Nephron (organoid): ENCODE results near the gene SLFN14.

Source experiments
- H3K27ac Mint-ChIP-seq, 3 experiments: 2 replicates each; pipeline ENCODE4 v1.8.0; 2020; ENCODE audit warnings: mixed read lengths in 3 of 3, mild to moderate bottlenecking in 2 of 3, moderate library complexity in 1 of 3
- H3K27me3 Mint-ChIP-seq: 2 replicates; pipeline ENCODE4 v1.8.0; 2021; ENCODE audit warnings: low read depth, mild to moderate bottlenecking, moderate library complexity, mixed read lengths
- H3K36me3 Mint-ChIP-seq: 2 replicates; pipeline ENCODE4 v1.8.0; 2020; ENCODE audit warnings: low read depth, mixed read lengths
- H3K4me1 Mint-ChIP-seq: 2 replicates; pipeline ENCODE4 v1.8.0; 2020; ENCODE audit warnings: mixed read lengths
- H3K4me3 Mint-ChIP-seq, 3 experiments: 2 replicates each; pipeline ENCODE4 v1.8.0; 2020; ENCODE audit warnings: mild to moderate bottlenecking in 3 of 3, mixed read lengths in 3 of 3, moderate library complexity in 2 of 3
- H3K9me3 Mint-ChIP-seq: 2 replicates; pipeline ENCODE4 v1.8.0; 2020; ENCODE audit warnings: mixed read lengths
- TF ChIP-seq, protein P1 (sequence below), 3 experiments: fragments of 200-600 bp; sonication (generic); IDR thresholded peaks; one replicate each; pipeline ENCODE4 v1.5.0; 2021; ENCODE audit warnings: antibody characterized with exemption in 3 of 3; ENCODE audit not compliant: unreplicated experiment in 3 of 3

SLFN14 gene

DNA sequence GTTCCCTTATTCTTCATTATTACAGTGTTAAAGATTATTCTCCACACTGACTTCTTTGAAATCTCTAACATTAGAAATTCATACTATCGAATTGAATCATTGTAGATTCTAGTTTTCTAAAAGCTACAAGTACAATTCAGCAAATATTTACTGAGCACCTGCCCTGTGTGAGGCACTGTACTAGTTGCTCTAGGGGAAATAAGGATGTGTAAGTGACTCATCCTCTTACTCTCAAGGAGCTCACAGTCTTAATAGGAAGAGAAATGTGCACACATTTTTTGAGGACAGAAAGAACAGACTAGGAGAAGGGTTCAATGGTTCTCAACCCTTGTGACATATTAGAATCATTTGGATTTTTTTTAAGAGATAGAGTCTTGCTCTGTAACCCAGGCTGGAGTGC lies 15.5 kb downstream of the SLFN14 start:
- H3K9me3 Mint-ChIP-seq: no peaks in the 10 kb centered on the region
- no peaks in the 10 kb centered on the region for H3K36me3 Mint-ChIP-seq
- H3K4me3 Mint-ChIP-seq: no peak overlapping the region
- TF ChIP-seq, protein P1, sequence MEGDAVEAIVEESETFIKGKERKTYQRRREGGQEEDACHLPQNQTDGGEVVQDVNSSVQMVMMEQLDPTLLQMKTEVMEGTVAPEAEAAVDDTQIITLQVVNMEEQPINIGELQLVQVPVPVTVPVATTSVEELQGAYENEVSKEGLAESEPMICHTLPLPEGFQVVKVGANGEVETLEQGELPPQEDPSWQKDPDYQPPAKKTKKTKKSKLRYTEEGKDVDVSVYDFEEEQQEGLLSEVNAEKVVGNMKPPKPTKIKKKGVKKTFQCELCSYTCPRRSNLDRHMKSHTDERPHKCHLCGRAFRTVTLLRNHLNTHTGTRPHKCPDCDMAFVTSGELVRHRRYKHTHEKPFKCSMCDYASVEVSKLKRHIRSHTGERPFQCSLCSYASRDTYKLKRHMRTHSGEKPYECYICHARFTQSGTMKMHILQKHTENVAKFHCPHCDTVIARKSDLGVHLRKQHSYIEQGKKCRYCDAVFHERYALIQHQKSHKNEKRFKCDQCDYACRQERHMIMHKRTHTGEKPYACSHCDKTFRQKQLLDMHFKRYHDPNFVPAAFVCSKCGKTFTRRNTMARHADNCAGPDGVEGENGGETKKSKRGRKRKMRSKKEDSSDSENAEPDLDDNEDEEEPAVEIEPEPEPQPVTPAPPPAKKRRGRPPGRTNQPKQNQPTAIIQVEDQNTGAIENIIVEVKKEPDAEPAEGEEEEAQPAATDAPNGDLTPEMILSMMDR (IDR thresholded peaks at IDR 0.05; ENCODE audit: unreplicated experiment in 3 of 3): no peak
- H3K27ac Mint-ChIP-seq: no peak overlapping the region
- H3K27me3 Mint-ChIP-seq: peaks cover 55% of the 10 kb centered on the region
- H3K4me1 Mint-ChIP-seq: no peaks in the 10 kb centered on the region

DNA sequence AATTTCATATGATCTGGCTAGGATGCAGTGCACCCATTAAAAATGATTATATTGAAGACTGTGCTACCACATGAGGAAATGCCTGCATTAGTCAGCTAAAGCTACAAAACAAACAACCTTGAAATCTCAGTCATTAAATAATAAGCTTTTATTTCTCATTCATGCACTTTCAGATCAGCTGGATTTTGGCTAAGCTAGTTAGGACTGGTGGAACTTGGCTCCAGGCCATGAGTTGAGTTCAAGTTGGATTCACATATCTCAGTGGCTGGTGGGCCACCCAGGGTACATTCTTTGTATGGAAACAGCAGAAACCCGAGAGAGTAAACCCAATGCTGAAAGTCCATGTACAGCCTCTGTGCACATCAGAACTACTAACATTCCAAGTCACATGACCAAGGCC lies 16.8 kb downstream of the SLFN14 start:
- H3K4me1 Mint-ChIP-seq: peaks cover 5% of the 10 kb centered on the region
- no peaks in the 10 kb centered on the region for H3K36me3 Mint-ChIP-seq
- H3K4me3 Mint-ChIP-seq: no peak overlapping the region
- H3K27ac Mint-ChIP-seq: no peak overlapping the region
- TF ChIP-seq, protein P1 (IDR thresholded peaks at IDR 0.05; ENCODE audit: unreplicated experiment in 3 of 3): no peak
- no peaks in the 10 kb centered on the region for H3K9me3 Mint-ChIP-seq
- peaks cover 55% of the 10 kb centered on the region for H3K27me3 Mint-ChIP-seq

DNA sequence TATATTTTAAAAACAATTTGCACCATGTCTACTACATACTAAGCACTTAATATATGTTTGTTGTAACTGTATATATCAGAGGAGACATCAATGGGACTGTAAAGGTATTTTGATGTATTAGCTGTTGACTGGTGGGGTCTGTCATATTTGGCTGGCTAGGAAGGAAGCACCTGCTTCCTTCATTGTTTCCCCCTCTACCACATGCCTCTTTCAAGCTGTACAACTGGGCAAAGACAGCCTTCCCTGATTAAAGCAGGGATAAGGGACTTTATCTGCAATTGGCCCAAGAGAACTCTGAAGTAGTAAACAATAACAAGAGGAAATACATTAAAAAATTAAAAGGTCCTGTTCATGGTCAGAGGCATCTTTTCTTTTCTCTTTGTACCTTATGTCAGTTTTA lies 17.6 kb downstream of the SLFN14 start:
- Mint-ChIP-seq H3K27ac (no peak overlapping the region), H3K9me3 (no peaks in the 10 kb centered on the region), H3K4me1 (peaks cover 10% of the 10 kb centered on the region), H3K27me3 (peaks cover 48% of the 10 kb centered on the region), H3K4me3 (no peak overlapping the region), H3K36me3 (no peaks in the 10 kb centered on the region)
- TF ChIP-seq, protein P1 (IDR thresholded peaks at IDR 0.05; ENCODE audit: unreplicated experiment in 3 of 3): no peak

DNA sequence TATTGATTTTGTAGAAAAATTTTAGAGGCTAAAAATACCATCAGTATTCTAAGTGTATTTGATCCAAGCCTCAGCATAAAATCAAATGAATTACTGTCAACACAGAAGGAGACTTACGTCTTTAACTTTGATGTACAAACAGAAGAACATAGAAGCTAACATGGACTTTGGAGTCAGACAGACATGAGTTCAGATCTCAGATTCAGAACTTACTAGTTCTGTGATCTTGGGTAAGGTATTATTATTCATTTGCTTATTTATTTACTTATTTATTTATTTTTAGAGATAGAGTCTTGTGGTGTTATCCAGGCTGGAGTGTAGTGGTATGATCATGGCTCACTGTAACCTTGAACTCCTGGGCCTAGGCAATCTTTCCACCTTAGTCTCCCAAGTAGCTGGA lies 19.2 kb downstream of the SLFN14 start:
- peaks cover 45% of the 10 kb centered on the region for H3K27me3 Mint-ChIP-seq
- H3K9me3 Mint-ChIP-seq: no peaks in the 10 kb centered on the region
- no peak overlapping the region for H3K4me3 Mint-ChIP-seq
- peaks cover 15% of the 10 kb centered on the region for H3K4me1 Mint-ChIP-seq
- H3K27ac Mint-ChIP-seq: no peak overlapping the region
- H3K36me3 Mint-ChIP-seq: no peaks in the 10 kb centered on the region
- TF ChIP-seq, protein P1 (IDR thresholded peaks at IDR 0.05; ENCODE audit: unreplicated experiment in 3 of 3): no peak

DNA sequence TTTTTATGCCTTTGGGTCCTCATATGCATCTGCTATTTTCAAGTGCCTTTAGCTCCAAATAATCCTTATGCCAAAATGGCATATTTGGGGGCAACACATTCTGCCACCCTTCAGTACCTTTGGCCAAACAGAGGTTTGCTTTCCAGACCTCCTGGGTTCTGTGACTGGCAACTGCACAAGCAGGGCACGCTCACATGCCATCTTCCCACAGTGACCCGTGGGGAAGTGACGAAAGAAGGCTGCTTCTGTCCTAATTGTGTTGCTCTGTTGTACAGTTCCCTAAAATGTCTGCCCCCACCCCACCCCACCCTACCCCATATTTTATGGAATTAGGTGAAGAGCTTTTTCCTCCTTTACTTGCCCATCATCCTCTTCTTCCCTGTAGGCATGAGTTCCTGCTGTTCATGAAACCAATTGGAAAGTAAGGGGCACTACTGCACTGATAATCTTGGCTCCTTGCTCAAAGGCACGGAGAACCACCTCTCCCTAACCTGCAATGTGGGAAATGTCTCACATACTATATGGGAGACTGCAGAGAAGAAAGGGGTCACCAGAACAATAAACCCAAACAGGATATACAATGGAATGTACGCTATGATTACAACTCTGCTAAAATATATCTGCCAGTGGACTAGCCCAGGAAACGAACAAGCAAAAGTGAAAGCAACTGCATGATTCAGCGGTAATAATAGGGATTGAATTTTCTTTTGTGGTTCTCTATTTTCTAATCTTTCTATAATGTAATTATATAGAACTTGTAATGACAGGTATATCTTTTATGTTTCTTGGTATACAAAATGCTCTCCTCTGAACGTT lies 19.8 kb downstream of the SLFN14 start:
- H3K9me3 Mint-ChIP-seq: no peaks in the 10 kb centered on the region
- H3K4me3 Mint-ChIP-seq: no peak overlapping the region
- H3K4me1 Mint-ChIP-seq: peaks cover 15% of the 10 kb centered on the region
- TF ChIP-seq, protein P1 (IDR thresholded peaks at IDR 0.05; ENCODE audit: unreplicated experiment in 3 of 3): no peak
- no peak overlapping the region for H3K27ac Mint-ChIP-seq
- H3K27me3 Mint-ChIP-seq: peaks cover 43% of the 10 kb centered on the region
- H3K36me3 Mint-ChIP-seq: no peaks in the 10 kb centered on the region

DNA sequence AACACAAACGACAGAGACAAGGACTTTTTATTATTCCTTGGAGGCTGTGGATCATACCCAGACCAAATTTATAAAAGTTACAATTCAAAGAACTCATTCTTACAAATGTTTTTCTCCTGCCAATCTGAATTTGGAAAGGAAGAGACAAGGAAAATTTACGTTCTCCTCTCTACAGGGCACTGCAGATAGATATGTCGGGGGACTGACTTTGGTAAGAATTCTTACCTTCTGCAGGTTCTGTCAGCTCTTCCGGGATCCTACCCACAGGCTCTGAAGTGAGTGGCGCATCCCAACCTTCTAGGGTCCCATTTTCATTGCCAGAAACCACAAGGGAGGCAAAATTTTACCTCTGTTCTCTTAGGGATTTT lies 21.0 kb downstream of the SLFN14 start:
- Mint-ChIP-seq H3K27me3 (peaks cover 34% of the 10 kb centered on the region), H3K36me3 (no peaks in the 10 kb centered on the region), H3K9me3 (no peaks in the 10 kb centered on the region), H3K4me3 (no peak overlapping the region), H3K27ac (no peak overlapping the region), H3K4me1 (peaks cover 17% of the 10 kb centered on the region)
- TF ChIP-seq, protein P1 (IDR thresholded peaks at IDR 0.05; ENCODE audit: unreplicated experiment in 3 of 3): peak in 2 of 3 experiments; percentile 24 to 47
